ENCODE measurements around the gene MMP7. TPM values are rescaled to one million over a fixed set of nuclear protein-coding genes. Genes with fewer than 3 reads are reported as not detected.

MMP7 gene
- total RNA-seq, 1 experiment from 2014 or later, result 0.61 TPM

- no peak for TF ChIP-seq SRF (IDR thresholded peaks at IDR 0.05; ENCODE audit: low read depth)
- no peak overlapping the region for H3K4me3 ChIP-seq (replicated peaks in 1 of 2; ENCODE audit: low read depth in 1 of 2, low read length in 2 of 2)
- H3K4me2 ChIP-seq (ENCODE audit: low read length), result no peak overlapping the region
- no peaks in the 10 kb centered on the region for H4K20me1 ChIP-seq (ENCODE audit: insufficient read depth)
- no peak for ATAC-seq
- no peaks in the 10 kb centered on the region for H3K9me3 ChIP-seq (ENCODE audit: control insufficient read depth in 1 of 2, insufficient read depth in 1 of 2, low read depth in 1 of 2, low read length in 2 of 2)
- POLR2A ChIA-PET, result no interaction called here
- H3K27ac ChIP-seq (ENCODE audit: low read depth, low read length), result no peak overlapping the region
- no peaks in the 10 kb centered on the region for H3K36me3 ChIP-seq (ENCODE audit: control insufficient read depth in 1 of 2, insufficient read depth in 2 of 2, low read length in 2 of 2)
- intact Hi-C loops (cut with micrococcal nuclease), result no loop called here
- H3K9me2 ChIP-seq (ENCODE audit: insufficient read depth), result no peaks in the 10 kb centered on the region
- H3K4me1 ChIP-seq (ENCODE audit: control insufficient read depth in 1 of 2, insufficient read depth in 2 of 2, low read length in 2 of 2), result peaks cover 2 to 11% of the 10 kb centered on the region in 2 experiments
- H2AFZ ChIP-seq (ENCODE audit: low read depth, low read length, poor library complexity, severe bottlenecking), result no peak overlapping the region
- RAD21 ChIA-PET (ENCODE audit: low non-redundant PET in 1 of 2, low total read pairs in 2 of 2, uncharacterized antibody in 2 of 2, unreplicated experiment in 2 of 2), result no interaction called here
- no peak overlapping the region for H3K9ac ChIP-seq (ENCODE audit: low read length)
- DNase-seq (ENCODE audit: low read depth, low spot score), result no peak
- no peaks in the 10 kb centered on the region for H3K27me3 ChIP-seq (ENCODE audit: insufficient read depth, low read length)
- no peaks in the 10 kb centered on the region for H3K79me2 ChIP-seq (ENCODE audit: insufficient read depth, low read length)
- CTCF ChIA-PET, result interaction anchor here (0.7 to 1.5 kb wide), 3 partner anchors 18 to 166 kb away, joined by 4 read pairs; no protein-coding TSS in a partner anchor
- BruUV-seq (replicated peaks), result no TSS peak
Measured at GRCh38 chr11:102500829-102501228, 29.7 kb downstream of the MMP7 start.

- no TSS peak for BruUV-seq (replicated peaks)
- Histone ChIP-seq H3K4me2 (ENCODE audit: low read length) (no peak overlapping the region), H3K27me3 (ENCODE audit: insufficient read depth, low read length) (no peaks in the 10 kb centered on the region), H3K9ac (ENCODE audit: low read length) (no peak overlapping the region), H3K36me3 (ENCODE audit: control insufficient read depth in 1 of 2, insufficient read depth in 2 of 2, low read length in 2 of 2) (no peaks in the 10 kb centered on the region), H3K27ac (ENCODE audit: low read depth, low read length) (no peak overlapping the region), H3K9me3 (ENCODE audit: control insufficient read depth in 1 of 2, insufficient read depth in 1 of 2, low read depth in 1 of 2, low read length in 2 of 2) (no peaks in the 10 kb centered on the region), H4K20me1 (ENCODE audit: insufficient read depth) (no peaks in the 10 kb centered on the region), H2AFZ (ENCODE audit: low read depth, low read length, poor library complexity, severe bottlenecking) (no peak overlapping the region), H3K79me2 (ENCODE audit: insufficient read depth, low read length) (no peaks in the 10 kb centered on the region), H3K4me1 (ENCODE audit: control insufficient read depth in 1 of 2, insufficient read depth in 2 of 2, low read length in 2 of 2) (peaks cover 4 to 19% of the 10 kb centered on the region in 2 experiments), H3K4me3 (replicated peaks in 1 of 2; ENCODE audit: low read depth in 1 of 2, low read length in 2 of 2) (no peak overlapping the region), H3K9me2 (ENCODE audit: insufficient read depth) (no peaks in the 10 kb centered on the region)
- no peak for DNase-seq (ENCODE audit: low read depth, low spot score)
- CTCF ChIA-PET, result interaction anchor here (1.1 to 1.5 kb wide), 3 partner anchors 19 to 167 kb away, joined by 3 to 4 read pairs (median 4); no protein-coding TSS in a partner anchor
- POLR2A ChIA-PET, result no interaction called here
- TF ChIP-seq RAD21 (IDR thresholded peaks at IDR 0.05; ENCODE audit: low read depth) (no peak), TCF7L2 (IDR thresholded peaks at IDR 0.05; ENCODE audit: borderline replicate concordance, extremely low read depth, insufficient read depth, insufficient read length) (no peak)
- TF ChIP-seq, protein P1, sequence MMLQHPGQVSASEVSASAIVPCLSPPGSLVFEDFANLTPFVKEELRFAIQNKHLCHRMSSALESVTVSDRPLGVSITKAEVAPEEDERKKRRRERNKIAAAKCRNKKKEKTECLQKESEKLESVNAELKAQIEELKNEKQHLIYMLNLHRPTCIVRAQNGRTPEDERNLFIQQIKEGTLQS (IDR thresholded peaks at IDR 0.05), result no peak
- intact Hi-C loops (cut with micrococcal nuclease), result loop anchor here (10.0 kb wide), 1 partner anchor 485 kb away; no protein-coding TSS in a partner anchor
- ATAC-seq, result no peak
- RAD21 ChIA-PET (ENCODE audit: low non-redundant PET in 1 of 2, low total read pairs in 2 of 2, uncharacterized antibody in 2 of 2, unreplicated experiment in 2 of 2), result no interaction called here
Measured at GRCh38 chr11:102499931-102500330, 30.6 kb downstream of the MMP7 start.
